Stimulated activated CD8-positive, alpha-beta memory T cell treated with anti-CD3 and anti-CD28 coated beads, Interleukin-15, amount 100 ng/mL, for 48 hours (primary cell): ENCODE results near the gene JAGN1.
"Not testable (repeated sequence)": the region's sequence is repeated elsewhere in the genome, so short reads cannot be mapped to it uniquely, and the experiment has no call there.

ENCODE experiments used
- DNase-seq, 2 donors: peaks; one replicate each; pipeline ENCODE4 v3.0.0-alpha.2; 2020; ENCODE audit warnings: low read depth in 2 of 2

The JAGN1 gene

DNA sequence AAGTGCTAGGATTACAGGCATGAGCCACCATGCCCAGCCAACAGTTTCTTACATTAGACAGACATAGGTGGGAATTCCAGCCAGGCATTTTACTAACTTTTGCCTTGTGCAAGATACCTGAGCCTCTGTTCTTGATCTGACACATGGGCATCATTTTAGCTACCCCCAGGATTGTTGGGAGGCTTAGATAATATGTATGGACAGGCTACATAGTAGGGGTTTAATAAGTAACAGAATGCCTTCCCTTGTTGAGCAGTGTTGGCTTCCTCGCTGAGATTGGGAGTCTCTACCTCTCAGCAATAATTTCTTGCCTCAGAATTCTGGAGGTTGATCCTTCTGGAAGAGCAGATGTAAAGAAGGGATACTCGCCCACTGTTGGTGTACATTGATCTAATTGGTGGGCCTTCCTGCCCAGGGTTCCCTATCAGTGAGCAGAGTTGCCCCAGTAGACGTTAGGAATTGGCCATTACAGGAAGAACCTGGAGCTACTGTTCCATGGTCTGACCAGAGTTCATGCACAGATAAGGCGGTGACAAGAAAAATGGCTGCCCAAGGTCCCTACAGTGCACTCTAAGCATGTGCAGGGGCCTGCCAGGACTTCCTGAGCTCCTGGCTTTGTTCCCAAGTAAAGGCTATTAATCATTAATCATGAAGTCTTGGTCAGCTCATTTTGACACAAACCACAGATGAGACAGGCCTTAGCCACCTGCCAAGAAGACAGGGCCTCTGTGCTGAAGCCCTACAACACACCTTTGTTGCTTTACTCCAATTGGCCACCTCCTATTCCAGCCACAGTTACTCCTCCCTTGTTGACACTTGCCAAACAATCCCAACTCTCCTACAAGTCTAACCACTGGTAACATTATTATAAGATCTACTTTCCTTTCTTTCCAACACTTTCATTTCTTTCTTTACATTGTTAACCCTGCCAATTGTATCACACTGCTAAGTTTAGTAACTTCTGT is 7.3 kb downstream of the JAGN1 start:
- no peak for DNase-seq

DNA sequence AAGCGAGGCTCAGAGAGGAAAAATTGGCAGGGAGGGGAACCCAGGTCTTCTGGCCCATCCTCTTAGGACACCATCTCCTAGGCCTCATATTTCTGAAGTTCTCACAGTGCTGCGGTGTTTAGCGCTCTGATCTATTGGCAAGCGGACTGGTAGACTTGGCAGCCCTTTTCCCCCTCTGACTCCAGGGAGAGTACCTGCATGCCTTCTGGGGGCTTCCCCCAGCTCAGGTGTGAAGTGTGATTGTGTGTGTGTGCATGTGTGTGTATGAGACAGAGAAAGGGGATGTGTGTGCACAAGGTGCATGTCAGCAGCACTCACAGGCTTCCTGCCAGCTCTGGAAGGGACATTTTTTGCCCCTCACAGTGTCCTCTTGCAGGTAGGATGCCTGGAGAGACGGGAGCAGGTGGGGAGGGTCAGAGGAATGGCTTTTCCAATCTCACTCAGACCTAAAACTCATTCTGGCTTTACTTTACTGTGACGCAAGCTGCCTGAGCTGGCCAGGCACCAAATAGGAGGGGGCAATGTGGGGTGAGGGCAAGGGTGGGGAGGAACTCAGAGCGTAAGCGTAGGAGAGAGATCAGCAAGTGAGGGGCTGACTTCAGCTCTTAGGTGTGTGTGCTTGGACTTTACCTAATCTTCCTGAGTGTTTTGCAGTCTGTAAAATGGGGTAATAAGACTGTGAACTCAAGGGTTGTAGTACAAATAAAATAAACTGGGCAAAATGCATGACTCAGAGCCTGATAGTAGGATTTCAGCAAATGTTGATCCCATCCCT is 8.2 kb downstream of the JAGN1 start:
- DNase-seq, result no peak

DNA sequence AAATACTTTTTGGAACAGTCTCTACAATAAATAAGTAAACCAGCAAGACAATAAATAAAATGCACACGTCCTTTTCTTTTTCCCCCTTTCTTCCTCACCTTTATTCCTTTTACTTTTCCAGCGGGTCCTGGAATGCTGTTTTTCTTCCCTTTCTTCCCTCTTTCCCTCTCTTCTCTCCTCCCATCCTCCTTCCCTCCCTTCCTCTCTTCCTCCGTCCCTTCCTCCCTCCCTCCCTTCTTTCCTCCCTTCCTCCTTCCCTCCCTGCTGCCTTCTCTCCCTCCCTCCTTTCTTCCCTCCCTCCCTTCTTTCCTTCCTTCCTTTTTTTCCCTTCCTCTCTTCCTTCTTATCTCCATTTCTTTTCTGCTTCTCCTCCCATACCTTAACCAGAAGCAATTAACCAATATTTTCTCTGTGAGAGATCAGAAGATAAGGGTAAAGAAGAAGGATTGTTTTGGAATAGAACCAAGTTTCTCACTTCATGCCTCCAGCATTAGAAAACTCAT is 8.9 kb downstream of the JAGN1 start:
- DNase-seq, result no peak

DNA sequence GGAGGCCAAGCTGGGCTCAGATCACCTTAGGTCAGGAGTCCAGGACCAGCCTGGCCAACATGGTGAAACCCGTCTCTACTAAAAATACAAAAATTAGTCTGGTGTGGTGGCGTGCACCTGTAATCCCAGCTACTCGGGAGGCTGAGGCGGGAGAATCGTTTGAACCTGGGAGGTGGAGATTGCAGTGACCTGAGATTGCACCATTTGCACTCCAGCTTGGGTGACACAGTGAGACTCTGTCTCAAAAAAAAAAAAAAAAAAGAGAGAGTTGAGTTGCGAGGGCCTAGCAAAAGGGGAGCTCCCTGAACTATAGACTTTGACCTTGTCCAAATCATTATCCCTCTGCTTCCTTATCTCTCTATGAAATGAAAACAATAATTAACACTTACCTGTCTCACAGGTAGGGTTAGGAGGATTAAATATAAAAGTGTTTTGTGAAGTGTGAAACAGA is 10.6 kb downstream of the JAGN1 start:
- not testable (repeated sequence) for DNase-seq

DNA sequence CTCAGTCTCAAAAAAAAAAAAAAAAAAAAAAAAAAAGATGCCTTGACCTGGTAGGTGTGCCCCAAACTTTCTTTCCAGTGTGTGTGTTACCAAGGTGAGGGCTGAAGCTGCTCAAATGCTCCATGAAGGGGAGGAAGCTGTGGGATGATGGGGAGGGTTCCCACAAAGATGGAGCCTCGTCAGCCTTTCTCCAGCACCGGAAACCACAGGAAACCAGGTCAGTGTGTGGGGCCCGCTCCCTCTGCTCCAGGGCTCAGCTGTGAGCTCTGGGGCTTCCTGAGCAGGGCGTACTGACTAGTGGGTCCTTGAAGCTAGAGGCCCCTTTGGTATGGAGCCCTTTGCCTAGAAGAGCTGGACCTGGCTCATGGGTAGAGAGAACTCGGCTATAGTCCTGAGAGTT is 11.6 kb downstream of the JAGN1 start:
- no peak for DNase-seq

DNA sequence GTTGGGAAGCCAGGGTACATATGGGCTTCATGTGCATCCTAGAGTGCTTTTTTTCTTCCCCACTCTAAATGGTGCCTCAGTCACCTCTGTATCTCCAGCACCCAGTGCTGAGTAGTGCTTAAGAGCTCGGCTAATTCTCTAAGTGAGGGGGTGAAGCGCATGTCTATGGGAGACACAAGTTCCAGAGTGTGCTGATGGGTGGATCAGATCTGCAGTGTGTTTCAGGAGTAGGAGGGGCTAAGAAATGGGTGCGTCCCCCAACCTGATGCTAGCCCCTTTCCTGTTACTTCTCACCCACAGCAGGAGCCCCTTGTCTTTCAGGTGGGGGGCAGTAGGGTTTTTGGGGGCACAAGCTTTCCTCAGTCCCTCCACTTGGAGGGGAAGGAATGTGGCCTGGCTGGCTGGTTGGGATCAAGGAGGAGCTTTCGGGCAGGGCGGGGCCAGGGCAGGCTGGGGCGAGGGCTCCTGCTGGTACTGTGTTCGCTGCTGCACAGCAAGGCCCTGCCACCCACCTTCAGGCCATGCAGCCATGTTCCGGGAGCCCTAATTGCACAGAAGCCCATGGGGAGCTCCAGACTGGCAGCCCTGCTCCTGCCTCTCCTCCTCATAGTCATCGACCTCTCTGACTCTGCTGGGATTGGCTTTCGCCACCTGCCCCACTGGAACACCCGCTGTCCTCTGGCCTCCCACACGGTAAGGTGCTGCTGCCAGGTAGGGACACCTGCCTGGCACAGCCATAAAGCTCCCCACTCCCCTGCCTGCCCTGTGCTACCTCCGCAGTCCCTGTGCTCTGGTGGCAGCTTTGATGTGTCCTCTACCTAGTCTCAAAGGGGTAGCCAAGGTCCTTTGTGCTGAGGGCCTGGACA is 12.2 kb downstream of the JAGN1 start, which contains the start of gene IL17RE:
Gene IL17RE (plus strand): TSS at position 477 of the 866 bp plus-strand sequence. CDS start 85 bp downstream, at position 562.
- no peak for DNase-seq

DNA sequence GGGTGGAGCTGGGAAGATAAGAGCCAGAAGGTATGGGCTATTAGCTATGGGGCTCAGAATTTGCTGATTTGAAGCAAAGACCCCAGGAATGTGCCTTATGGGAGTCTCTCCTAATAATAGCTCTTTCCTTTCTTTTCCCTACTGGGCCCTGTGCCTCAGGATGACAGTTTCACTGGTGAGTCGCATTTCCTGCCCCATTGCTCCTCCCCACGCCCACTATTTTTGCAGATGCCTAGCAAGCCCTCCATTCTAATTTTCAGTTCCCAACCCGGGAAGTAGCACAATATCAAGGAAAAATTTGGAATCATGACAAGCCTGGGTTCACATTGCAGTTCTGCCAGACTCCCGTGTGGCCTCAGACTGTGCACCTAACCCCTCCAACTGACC is 12.8 kb downstream of the JAGN1 start:
- no peak for DNase-seq

DNA sequence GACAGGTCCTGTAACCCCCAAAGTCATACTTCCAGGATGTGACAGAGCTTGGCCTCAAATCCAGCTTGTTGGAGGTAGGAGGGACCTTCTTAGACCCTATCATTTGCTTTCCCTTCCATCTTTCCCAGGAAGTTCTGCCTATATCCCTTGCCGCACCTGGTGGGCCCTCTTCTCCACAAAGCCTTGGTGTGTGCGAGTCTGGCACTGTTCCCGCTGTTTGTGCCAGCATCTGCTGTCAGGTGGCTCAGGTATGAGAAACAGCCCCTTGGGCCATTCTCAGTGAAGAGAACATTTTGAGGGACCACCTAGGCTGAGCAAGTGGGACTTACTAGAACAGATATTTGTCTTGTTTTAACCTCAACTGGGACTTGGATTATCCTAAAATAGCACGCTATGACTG is 13.5 kb downstream of the JAGN1 start:
- DNase-seq, result no peak

DNA sequence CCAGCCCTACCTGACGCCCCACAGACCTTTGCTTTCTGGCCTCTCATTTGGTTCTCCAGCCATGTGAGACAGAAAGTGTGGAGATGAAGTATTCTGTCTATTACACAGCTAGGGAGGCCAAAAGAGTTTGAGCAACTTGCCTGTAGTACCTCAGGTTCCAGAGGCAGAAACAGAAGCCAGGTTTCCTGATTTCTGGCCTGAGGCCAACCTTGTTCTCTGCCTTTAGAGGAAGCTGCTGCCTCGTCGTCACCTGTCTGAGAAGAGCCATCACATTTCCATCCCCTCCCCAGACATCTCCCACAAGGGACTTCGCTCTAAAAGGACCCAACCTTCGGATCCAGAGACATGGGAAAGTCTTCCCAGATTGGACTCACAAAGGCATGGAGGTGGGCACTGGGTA is 16.1 kb downstream of the JAGN1 start:
- DNase-seq, result no peak

DNA sequence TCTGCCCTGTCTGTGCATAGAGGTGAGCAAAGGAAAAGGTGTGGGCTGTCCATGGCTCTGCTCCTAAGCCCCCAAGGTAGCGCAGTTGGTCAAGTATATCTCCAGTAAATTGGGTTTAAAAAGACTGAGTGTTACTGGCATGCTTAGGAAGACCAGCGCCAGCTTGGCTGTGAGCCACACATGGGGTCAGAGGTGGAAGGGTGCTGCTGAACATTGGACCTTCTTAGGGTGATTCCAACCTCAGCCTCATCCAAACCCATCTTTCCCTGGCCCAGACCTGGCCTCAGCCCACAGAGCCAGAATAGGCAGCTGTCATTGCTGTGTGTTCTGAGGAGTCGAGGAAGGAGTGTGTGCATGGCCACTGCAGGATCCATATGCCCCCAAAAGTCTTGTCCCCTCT is 17.9 kb downstream of the JAGN1 start:
- DNase-seq, result no peak

DNA sequence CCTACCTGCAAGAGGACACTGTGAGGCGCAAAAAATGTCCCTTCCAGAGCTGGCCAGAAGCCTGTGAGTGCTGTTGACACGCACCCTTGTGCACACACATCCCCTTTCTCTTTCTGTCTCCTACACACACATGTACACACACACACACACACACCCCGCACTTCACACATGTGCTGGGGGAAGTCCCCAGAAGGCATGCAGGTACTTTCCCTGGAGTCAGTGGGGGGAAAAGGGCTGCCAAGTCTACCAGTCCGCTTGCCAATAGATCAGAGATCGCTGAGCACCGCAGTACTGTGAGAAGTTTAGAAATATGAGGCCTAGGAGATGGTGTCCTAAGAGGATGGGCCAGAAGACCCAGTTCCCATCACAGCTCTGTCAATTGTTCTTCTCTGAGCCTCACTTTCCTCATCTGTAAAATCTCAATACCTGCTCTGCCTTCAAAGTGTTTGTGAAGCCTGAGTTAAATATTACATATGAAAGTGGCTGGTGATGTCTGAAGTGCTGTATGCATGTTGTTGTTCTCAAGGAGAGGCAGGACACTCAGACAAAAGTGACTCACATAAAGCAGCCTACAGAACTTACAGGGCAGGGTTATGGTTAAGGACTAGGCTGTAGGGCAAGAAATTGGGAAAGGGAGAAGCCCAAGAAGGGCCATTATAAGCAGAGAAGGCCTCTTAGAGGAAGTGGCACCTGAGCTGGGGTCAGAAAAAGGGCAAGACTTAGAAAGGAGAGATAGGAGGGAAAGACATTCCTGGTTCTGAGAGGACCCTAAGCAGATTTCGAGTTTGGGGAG is 19.0 kb downstream of the JAGN1 start:
- no peak for DNase-seq

DNA sequence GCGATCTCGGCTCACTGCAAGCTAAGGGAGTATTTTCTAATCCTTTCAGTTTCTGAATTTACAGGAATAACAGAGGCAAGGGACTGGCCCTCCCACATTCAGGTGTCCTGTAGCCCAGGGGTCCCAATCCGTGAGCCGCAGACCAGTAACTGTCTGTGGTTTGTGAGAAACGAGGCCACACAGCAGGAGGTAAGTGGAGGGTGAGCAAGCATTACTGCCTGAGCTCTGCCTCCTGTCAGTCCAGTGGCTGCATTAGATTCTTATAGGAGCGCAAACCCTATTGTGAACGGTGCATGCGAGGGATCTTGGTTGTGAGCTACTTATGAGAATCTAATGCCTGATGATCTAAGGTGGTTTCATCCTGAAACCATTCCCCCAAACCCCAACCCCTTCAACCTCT is 21.5 kb downstream of the JAGN1 start:
- DNase-seq, result no peak

DNA sequence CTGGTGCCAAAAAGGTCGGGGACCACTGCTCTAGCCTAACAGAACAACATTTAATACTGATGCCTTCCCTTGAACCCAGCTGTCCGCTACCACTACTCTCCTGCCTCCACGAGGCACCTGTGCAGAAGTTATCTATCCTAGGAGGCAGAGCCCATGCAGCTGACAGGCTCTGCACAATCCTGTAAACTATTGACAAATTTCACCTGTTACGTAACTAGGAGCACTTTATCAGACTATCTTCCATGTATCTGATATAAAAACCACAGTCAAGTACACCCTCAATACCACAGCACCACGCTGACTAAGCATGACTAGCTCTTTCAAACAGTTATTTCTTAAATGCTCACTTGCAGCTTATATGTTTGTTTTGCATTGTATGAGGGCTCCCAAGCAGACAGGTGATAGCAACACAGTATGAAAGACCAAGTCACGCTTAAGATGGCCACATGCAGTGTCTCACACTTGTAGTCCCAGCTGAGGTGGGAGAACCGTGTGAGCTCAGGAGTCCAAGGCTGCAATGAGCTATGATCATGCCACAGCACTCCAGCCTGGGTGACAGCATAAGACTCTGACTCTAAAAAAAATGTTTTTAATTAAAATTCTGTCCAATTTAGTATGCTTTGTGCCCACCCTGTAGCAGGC is 22.0 kb downstream of the JAGN1 start:
- no peak for DNase-seq

DNA sequence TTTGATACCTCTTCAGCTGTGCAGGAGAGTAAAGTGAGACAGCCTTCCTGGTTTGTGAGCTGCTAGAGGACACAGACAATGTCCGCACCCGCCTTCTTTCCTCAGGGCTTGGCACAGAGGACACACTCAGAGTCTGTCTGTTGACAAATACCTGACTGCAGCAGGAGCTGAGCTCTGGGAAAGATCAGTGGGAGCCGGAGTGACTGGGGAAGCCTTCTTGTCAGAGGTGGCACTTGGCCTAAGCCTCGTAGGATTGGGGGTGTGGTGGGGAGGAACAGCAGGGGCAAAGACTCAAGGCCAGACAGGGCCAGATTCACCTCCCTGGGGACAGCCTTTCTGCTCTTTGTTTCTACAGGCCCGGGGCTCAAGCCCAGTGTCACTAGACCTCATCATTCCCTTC is 23.2 kb downstream of the JAGN1 start:
- DNase-seq, result no peak

DNA sequence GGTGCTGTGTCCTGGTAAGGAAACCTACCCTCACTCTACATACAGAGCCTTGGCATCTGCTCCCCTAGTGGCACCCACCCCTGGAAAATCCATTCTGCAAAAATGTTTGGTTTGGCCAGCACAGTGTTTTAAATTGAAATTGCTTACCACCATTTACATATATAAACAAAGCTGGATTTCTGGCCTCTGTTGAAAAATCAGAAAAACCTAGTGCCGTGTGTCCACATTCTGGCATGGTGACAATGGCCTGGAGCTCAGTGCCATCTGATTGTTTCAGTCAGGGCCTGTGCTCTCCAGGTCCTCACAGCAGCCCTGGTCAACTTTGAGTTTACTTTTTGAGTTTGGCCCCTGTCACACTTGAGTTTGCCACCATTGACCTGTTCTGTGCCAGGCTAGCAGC is 23.6 kb downstream of the JAGN1 start:
- no peak for DNase-seq

DNA sequence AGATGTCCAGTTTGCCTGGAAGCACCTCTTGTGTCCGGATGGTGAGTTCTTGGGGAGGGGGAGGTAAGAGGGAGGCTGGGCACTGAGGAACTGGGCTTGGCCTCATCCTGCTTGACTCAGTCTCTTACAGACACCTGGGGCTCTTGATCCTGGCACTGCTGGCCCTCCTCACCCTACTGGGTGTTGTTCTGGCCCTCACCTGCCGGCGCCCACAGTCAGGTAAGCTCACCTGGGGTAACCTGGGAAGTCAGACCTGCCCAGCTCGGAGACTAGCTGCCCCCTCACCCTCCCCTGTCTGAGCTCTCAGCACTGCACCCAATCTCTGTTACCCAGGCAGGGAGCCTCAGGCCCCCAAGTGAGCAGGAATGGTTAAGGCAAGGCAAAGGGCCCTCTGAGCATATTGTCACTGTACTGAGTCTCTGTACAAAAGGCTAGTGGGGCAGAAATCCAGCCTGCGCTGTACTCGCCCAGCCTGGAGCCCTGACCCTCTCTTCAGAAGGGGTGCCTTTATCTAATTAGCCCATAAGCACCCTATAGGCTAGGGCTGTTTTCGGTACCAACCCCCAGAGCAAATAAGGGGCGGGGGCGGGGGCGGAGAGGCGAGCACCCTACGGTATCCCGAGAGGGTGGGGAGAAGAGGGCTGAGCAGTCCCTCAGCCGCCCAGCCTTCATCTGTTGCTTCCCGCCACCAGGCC is 24.3 kb downstream of the JAGN1 start:
- DNase-seq, result no peak

DNA sequence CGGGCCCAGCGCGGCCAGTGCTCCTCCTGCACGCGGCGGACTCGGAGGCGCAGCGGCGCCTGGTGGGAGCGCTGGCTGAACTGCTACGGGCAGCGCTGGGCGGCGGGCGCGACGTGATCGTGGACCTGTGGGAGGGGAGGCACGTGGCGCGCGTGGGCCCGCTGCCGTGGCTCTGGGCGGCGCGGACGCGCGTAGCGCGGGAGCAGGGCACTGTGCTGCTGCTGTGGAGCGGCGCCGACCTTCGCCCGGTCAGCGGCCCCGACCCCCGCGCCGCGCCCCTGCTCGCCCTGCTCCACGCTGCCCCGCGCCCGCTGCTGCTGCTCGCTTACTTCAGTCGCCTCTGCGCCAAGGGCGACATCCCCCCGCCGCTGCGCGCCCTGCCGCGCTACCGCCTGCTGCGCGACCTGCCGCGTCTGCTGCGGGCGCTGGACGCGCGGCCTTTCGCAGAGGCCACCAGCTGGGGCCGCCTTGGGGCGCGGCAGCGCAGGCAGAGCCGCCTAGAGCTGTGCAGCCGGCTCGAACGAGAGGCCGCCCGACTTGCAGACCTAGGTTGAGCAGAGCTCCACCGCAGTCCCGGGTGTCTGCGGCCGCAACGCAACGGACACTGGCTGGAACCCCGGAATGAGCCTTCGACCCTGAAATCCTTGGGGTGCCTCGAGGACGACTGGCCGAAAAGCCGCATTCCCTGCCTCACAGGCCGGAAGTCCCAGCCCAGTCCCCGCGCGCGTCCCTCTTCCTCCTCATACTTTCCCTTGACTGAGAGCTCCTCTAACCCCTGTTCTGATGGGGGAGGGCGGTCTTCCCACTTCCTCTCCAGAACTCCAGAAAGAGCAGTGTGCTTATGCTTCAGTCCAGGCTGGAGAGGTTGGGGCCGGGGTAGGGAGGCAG is 25.1 kb downstream of the JAGN1 start:
- DNase-seq, result no peak

DNA sequence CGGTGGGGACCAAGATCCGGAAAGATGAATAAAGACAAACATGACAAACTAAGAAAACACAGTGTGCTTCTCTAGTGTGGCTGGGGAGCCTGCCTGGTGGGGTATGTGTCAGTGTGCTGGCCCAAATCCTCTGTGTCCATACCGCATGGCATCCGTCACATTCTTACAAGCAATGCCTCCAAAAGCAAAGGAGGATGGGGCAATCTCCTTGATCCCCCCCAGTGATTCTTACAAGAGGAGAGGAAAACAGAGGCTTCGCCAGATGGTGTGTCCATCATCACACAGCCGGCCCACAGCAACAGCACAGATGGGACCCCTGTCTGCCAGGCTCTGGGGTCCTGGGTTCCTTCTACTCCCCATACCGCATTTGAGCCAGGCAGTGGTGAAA is 25.9 kb downstream of the JAGN1 start:
- no peak for DNase-seq
